Measurements from ENCODE around the gene PLEKHA4. TPM values are rescaled to one million over a fixed set of nuclear protein-coding genes. Genes with fewer than 3 reads are reported as not detected.

PLEKHA4 gene, protein sequence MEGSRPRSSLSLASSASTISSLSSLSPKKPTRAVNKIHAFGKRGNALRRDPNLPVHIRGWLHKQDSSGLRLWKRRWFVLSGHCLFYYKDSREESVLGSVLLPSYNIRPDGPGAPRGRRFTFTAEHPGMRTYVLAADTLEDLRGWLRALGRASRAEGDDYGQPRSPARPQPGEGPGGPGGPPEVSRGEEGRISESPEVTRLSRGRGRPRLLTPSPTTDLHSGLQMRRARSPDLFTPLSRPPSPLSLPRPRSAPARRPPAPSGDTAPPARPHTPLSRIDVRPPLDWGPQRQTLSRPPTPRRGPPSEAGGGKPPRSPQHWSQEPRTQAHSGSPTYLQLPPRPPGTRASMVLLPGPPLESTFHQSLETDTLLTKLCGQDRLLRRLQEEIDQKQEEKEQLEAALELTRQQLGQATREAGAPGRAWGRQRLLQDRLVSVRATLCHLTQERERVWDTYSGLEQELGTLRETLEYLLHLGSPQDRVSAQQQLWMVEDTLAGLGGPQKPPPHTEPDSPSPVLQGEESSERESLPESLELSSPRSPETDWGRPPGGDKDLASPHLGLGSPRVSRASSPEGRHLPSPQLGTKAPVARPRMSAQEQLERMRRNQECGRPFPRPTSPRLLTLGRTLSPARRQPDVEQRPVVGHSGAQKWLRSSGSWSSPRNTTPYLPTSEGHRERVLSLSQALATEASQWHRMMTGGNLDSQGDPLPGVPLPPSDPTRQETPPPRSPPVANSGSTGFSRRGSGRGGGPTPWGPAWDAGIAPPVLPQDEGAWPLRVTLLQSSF
- total RNA-seq: 14.3 and 18.6 TPM in 2 replicates

DNA sequence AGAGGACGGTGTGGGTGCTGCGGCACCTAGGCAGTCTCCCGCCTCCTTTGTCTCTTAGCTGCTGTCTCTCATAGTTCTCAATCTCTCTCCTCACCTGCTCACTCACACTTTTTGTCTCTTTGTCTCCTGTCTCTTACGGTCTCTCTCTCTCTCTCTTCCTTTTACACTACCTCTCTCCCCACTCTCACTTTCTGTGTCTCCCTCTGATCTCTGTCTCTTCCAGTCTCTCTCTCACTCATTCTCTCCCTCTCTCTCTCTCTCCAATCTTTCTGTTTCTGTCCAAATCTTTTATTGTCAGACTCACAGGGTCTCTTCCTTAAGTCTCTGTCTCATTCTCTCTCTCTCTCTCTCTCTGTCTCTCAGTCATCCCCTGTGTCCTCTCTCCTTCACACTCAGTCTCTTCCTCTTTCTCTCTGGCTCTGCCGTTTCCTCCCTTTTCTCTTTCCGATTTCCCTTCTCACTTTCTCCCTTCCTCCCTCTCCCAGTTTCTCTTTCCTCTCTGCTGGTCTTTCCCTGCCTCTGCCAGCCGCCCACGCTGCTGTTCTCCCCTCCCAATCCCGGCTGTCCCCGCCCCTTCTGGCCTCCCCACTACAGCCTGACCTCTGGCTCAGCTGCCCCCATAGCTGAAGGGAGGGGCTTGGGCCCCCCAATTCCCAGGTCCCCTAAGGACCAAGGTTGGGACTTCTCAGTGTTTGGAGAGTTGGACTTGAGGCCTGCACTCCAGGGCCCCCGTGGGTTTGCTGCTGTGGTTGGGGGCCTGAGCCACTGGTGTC is at the start of gene PLEKHA4:
TSS of gene PLEKHA4 (minus strand) at position 504 of the 773 bp plus-strand sequence. CDS start 997 bp downstream, outside the sequence.

DNA sequence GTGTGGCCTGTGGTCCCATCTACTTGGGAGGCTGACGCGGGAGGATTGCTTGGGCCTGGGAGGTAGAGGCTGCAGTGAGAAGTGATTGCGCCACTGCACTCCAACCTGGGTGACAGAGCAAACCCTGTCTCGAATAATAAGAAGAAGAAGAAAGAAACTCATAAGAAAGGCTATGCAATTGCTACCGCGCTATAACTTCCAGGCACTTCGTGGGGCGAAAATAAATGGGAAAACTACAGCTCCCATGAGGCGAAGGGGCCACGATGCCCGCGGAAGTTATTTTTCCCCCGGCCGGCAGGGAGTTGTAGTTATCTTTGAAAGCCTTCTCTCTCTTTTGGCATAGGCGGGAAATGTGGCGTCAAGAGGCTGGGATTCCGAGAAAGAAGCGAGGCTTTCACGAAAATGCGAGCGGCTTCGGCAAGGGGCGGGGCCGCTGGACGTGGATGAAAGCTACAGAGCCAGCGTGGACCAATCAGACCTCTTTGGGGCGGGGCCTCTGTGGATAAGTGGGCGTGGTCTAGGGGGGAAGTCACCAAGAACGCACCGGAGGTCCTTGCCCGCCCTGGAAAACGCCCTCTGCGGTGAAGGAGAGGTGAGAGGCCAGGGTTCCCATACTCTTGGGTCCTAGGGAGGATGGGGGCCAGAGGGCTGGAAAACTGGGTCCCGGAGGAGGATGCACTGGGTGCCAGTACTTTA is 31.5 kb upstream of the PLEKHA4 start, which contains the start of gene NUCB1:
TSS of gene NUCB1 (plus strand) at position 532 of the 696 bp plus-strand sequence. CDS start 485 bp downstream, outside the sequence.

DNA sequence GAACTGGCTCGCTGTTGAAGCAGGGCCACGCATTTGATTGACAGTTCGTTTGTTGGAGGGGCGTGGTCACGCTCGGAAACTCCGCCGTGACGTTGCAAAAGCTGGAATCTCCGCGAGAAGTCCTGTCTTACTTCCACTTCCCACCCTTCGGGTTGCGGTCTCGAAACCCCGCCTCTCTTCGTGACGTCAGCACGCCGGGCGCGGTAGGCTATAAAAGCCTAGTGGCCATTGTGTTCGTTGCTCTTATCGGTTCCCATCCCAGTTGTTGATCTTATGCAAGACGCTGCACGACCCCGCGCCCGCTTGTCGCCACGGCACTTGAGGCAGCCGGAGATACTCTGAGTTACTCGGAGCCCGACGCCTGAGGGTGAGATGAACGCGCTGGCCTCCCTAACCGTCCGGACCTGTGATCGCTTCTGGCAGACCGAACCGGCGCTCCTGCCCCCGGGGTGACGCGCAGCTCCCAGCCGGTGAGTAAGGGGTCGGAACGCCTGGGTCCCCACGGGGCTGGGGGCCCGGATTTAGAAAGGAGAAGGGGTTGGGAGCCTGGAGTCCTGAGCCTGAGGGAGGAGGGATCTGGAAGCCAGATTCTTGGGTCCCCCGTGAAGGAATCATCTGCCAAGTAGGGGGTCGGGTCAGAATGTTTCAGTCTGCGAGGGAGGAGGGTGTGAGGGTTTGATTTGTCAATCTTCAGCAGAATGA is 3.9 kb upstream of the PLEKHA4 start, which contains the start of gene PPP1R15A:
TSS of gene PPP1R15A (plus strand) at position 240 of the 702 bp plus-strand sequence. CDS start 813 bp downstream, outside the sequence.

DNA sequence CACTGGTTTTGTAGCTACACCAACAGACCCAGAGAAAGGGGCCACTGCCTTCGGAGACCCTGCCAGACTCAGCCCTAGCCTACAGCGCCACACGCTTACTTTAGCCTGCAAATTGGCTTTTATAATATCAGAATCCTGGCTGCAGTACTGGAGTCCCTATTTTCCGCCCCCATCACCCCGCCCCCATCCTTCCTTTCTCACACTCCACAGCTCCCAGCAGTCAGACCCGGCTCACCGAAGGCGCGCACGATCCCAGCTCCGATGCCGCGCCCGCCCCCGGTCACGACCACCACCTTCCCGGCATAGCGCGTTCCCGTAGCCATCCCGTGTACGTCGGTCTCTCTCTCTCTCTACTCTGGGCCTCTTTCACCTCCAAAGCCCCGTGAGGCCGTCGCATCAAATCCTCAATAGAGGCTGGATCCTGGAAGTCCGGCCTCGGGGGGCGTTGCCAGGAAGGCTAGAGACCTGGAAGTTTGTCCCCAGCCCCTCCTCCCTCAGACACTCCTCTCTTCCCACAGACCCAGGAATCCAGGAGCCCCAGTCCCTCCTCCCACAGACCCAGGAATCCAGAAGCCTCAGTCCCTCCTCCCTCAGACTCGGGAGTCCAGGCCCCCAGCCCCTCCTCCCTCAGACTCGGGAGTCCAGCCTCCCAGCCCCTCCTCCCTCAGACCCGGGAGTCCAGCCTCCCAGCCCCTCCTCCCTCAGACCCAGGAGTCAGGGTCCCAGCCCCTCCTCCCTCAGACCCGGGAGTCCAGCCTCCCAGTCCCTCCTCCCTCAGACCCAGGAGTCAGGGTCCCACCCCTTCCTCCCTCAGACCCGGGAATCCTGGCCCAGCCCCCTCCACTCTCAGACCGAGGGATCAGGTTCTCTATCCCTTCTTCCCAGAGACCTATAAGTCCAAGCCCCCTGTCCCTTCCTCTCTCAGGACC is 32.1 kb downstream of the PLEKHA4 start, which contains the start of gene HSD17B14:
TSS of gene HSD17B14 (minus strand) at position 403 of the 929 bp plus-strand sequence. CDS start at position 323, 80 bp downstream.

Other genes starting within 250 kb of the PLEKHA4 start
- 2,147 and 2,501 TPM in 2 replicates for gene RPL18, start 249.4 kb downstream of the PLEKHA4 start, total RNA-seq
- gene SPHK2, start 249.1 kb downstream of the PLEKHA4 start, total RNA-seq: 4.4 and 7.1 TPM in 2 replicates
- 10.2 and 19.2 TPM in 2 replicates for gene DBP, start 231.2 kb downstream of the PLEKHA4 start, total RNA-seq
- 3.9 and 10.1 TPM in 2 replicates for gene CA11, start 222.4 kb downstream of the PLEKHA4 start, total RNA-seq
- 0.26 TPM in 1 of 2 replicates, not detected in the other for gene NTN5, start 195.6 kb downstream of the PLEKHA4 start, total RNA-seq
- gene FUT2, start 172.6 kb downstream of the PLEKHA4 start, total RNA-seq: 0.17 TPM in 1 of 2 replicates, not detected in the other
- 0.60 and 0.79 TPM in 2 replicates for gene MAMSTR, start 148.9 kb downstream of the PLEKHA4 start, total RNA-seq
- 1.4 and 1.6 TPM in 2 replicates for gene RASIP1, start 128.0 kb downstream of the PLEKHA4 start, total RNA-seq
- gene IZUMO1, start 121.7 kb downstream of the PLEKHA4 start, total RNA-seq: under 0.01 TPM in 1 of 2 replicates, not detected in the other
- under 0.01 TPM in 2 replicates for gene FUT1, start 116.0 kb downstream of the PLEKHA4 start, total RNA-seq
- gene FGF21, start 113.1 kb downstream of the PLEKHA4 start, total RNA-seq: not detected in 2 replicates
- gene BCAT2, start 57.6 kb downstream of the PLEKHA4 start, total RNA-seq: 22.2 and 27.1 TPM in 2 replicates
- gene HSD17B14, start 32.1 kb downstream of the PLEKHA4 start, total RNA-seq: 5.5 and 15.9 TPM in 2 replicates
- 48.1 and 56.8 TPM in 2 replicates for gene PPP1R15A, start 3.8 kb upstream of the PLEKHA4 start, total RNA-seq
- 0.26 and 0.32 TPM in 2 replicates for gene TULP2, start 30.1 kb upstream of the PLEKHA4 start, total RNA-seq
- gene NUCB1, start 31.7 kb upstream of the PLEKHA4 start, total RNA-seq: 149 and 199 TPM in 2 replicates
- 1.6 TPM in 1 of 2 replicates, not detected in the other for gene DHDH, start 65.1 kb upstream of the PLEKHA4 start, total RNA-seq
- gene BAX, start 86.3 kb upstream of the PLEKHA4 start, total RNA-seq: 70.6 and 113 TPM in 2 replicates
- 4,288 and 4,455 TPM in 2 replicates for gene FTL, start 96.7 kb upstream of the PLEKHA4 start, total RNA-seq
- gene GYS1, start 124.7 kb upstream of the PLEKHA4 start, total RNA-seq: 20.4 and 22.7 TPM in 2 replicates
- 166 and 207 TPM in 2 replicates for gene RUVBL2, start 125.3 kb upstream of the PLEKHA4 start, total RNA-seq
- not detected in 2 replicates for gene LHB, start 148.5 kb upstream of the PLEKHA4 start, total RNA-seq
- gene CGB3, start 155.7 kb upstream of the PLEKHA4 start, total RNA-seq: not detected in 2 replicates
- not detected in 2 replicates for gene CGB2, start 163.3 kb upstream of the PLEKHA4 start, total RNA-seq
- not detected in 2 replicates for gene CGB1, start 168.3 kb upstream of the PLEKHA4 start, total RNA-seq
- gene CGB5, start 175.2 kb upstream of the PLEKHA4 start, total RNA-seq: 0.16 TPM in 1 of 2 replicates, not detected in the other
- not detected in 2 replicates for gene CGB8, start 180.5 kb upstream of the PLEKHA4 start, total RNA-seq
- gene CGB7, start 189.1 kb upstream of the PLEKHA4 start, total RNA-seq: 0.17 and 0.47 TPM in 2 replicates
- 0.16 and 0.17 TPM in 2 replicates for gene NTF4, start 196.2 kb upstream of the PLEKHA4 start, total RNA-seq
- gene KCNA7, start 204.1 kb upstream of the PLEKHA4 start, total RNA-seq: not detected in 2 replicates
- 128 and 142 TPM in 2 replicates for gene SNRNP70, start 216.8 kb upstream of the PLEKHA4 start, total RNA-seq
- 12.0 and 13.3 TPM in 2 replicates for gene LIN7B, start 245.8 kb upstream of the PLEKHA4 start, total RNA-seq